Body of pancreas (tissue), 4 donors: Measurements from ENCODE around the gene OSBPL1A. TPM values are rescaled to one million over a fixed set of nuclear protein-coding genes. Genes with fewer than 3 reads are reported as not detected.
A peak's percentile ranks its signal among the peaks of the same experiment; 100 is the strongest.

Experiments
- ATAC-seq: fragments of 150-250 bp; one replicate; pipeline ENCODE4 v1.9.1; 2016
- DNase-seq, 4 donors: peaks; one replicate each; pipeline ENCODE4 v3.0.0-alpha.2; 2019
- H3K27ac ChIP-seq, 4 donors: fragments of 200-600 bp; sonication (generic); 1 replicate in 3 of 4; 2 replicates in 1 of 4; pipeline versions ENCODE4 v1.5.1 to v1.6.1; 2016 to 2019; ENCODE audit warnings: mild to moderate bottlenecking in 1 of 4, mixed read lengths in 1 of 4, moderate library complexity in 1 of 4
- H3K27me3 ChIP-seq, 2 donors: fragments of 200-600 bp; sonication (generic); one replicate each; pipeline ENCODE4 v1.6.0; 2016; ENCODE audit warnings: mild to moderate bottlenecking in 1 of 2
- H3K36me3 ChIP-seq, 2 donors: fragments of 200-600 bp; sonication (generic); replicated peaks in 1 of 2; 2 replicates each; pipeline ENCODE4 v1.5.1; 2016; ENCODE audit warnings: low read depth in 2 of 2; ENCODE audit not compliant: insufficient read depth in 1 of 2
- H3K4me1 ChIP-seq: fragments of 200-600 bp; sonication (generic); one replicate; pipeline ENCODE4 v1.6.0; 2016
- H3K4me3 ChIP-seq, 2 donors: fragments of 200-600 bp; sonication (generic); 1 replicate in 1 of 2; 2 replicates in 1 of 2; pipeline ENCODE4 v1.5.1; 2016 to 2019
- H3K9me3 ChIP-seq, 3 donors: fragments of 200-600 bp; sonication (generic); 1 replicate in 2 of 3; 2 replicates in 1 of 3; pipeline ENCODE4 v1.5.1; 2016
- POLR2A ChIP-seq, 3 donors: fragments of 450-650 bp; IDR thresholded peaks; one replicate each; pipeline ENCODE4 v1.6.1; 2016; ENCODE audit warnings: antibody characterized with exemption in 3 of 3, mild to moderate bottlenecking in 2 of 3
- WGBS, 2 donors: methylation state at CpG; one replicate each; pipeline ENCODE4 v1.1.5; 2017; 5-methylcytosine and 5-hydroxymethylcytosine counted together
- intact Hi-C: fragments of 100-400 bp; cut with DNase I; formaldehyde crosslinking; loops from one replicate; pipeline ENCODE4 v1.15.1; 2023
- total RNA-seq, 2 donors: library from RNA; depleted of rRNA; stranded (reverse); fragments of >200 nt; gene quantifications; one replicate each; pipeline ENCODE4 v1.1.0, GENCODE V29; 2016
- TF ChIP-seq, protein P1 (sequence below), 7 experiments: fragments of 450-650 bp in 4 of 7; fragments of 200-600 bp in 3 of 7; sonication (generic) in 3 of 7; IDR thresholded peaks; one replicate each; pipeline ENCODE4 v1.5.1; 2016 to 2019; ENCODE audit warnings: antibody characterized with exemption in 7 of 7

OSBPL1A gene
- total RNA-seq, 2 donors from 2014 or later = 20.5 to 78.4 TPM

DNA sequence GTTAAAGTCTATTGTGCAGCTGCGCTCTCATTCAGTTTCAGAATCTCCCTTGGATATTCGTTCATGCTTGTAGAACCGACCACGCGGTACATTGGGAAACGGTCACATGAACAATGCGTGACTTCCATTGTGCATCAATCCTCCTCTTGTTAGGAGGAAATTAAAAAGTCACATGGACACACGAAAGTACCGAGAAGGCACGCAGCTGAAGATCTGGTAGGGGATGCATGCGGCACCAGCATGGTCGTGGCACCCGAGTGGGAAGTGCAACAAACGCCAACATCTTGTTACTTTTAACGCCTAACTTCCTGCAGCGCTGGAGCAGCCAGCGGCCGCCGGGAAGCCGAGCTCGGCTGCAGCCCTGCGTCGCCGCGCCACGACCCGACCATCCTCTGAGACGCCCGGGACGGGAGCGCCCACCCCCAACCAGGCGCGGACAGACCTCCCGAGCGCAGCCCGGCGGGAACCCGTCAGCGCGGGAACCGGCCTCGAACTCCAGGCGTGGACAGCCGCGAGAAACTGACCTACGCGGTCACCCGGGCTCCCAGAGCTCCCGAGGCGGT is 412 bp downstream of the OSBPL1A start:
- H3K27me3 ChIP-seq = no peaks in the 10 kb centered on the region
- TF ChIP-seq POLR2A (IDR thresholded peaks at IDR 0.05) = no peak
- TF ChIP-seq, protein P1, sequence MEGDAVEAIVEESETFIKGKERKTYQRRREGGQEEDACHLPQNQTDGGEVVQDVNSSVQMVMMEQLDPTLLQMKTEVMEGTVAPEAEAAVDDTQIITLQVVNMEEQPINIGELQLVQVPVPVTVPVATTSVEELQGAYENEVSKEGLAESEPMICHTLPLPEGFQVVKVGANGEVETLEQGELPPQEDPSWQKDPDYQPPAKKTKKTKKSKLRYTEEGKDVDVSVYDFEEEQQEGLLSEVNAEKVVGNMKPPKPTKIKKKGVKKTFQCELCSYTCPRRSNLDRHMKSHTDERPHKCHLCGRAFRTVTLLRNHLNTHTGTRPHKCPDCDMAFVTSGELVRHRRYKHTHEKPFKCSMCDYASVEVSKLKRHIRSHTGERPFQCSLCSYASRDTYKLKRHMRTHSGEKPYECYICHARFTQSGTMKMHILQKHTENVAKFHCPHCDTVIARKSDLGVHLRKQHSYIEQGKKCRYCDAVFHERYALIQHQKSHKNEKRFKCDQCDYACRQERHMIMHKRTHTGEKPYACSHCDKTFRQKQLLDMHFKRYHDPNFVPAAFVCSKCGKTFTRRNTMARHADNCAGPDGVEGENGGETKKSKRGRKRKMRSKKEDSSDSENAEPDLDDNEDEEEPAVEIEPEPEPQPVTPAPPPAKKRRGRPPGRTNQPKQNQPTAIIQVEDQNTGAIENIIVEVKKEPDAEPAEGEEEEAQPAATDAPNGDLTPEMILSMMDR (IDR thresholded peaks at IDR 0.05) = no peak
- ATAC-seq (peak; percentile 53), DNase-seq (peak; percentile 37 to 75 (median 55))
- H3K4me1 ChIP-seq = peaks cover 6% of the 10 kb centered on the region
- peak overlapping the region; percentile 56 to 84 (median 73) for H3K27ac ChIP-seq
- peak overlapping the region; percentile 58 to 77 for H3K4me3 ChIP-seq
- no peaks in the 10 kb centered on the region for H3K36me3 ChIP-seq
- intact Hi-C loops = no loop called here
- 0 to 1% methylated on average over 11 to 50 of the region's 50 CpGs for WGBS, 2 donors
- H3K9me3 ChIP-seq = no peaks in the 10 kb centered on the region

DNA sequence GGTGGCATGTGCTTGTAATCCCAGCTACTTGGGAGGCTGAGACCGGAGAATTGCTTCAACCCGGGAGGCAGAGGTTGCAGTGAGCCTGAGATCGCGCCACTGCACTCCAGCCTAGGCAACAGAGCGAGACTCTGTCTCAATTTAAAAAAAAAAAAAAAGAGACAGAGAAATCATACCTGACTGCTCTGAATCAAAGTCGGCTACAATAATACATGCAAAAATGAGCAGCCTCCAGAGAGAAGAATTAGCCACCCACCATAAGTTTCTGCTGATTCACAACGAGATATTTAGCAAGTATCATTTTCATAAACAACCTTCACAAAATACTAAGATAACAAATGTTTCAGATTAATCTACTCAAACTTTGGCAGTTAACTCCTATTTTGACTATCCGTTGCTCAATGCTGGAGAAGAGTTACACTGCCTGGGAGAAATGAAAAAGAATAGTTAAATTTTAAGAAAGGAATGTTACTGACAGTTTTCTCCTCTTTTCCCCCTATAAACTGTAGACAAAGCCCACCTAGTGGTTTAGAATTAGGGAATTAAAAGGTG is 1.5 kb downstream of the OSBPL1A start:
- peaks cover 6% of the 10 kb centered on the region for H3K4me1 ChIP-seq
- no peaks in the 10 kb centered on the region for H3K9me3 ChIP-seq
- intact Hi-C loops = no loop called here
- TF ChIP-seq POLR2A (IDR thresholded peaks at IDR 0.05) = no peak
- TF ChIP-seq, protein P1 (IDR thresholded peaks at IDR 0.05) = no peak
- H3K27ac ChIP-seq = no peak overlapping the region
- no peak overlapping the region for H3K4me3 ChIP-seq
- no peaks in the 10 kb centered on the region for H3K36me3 ChIP-seq
- 78 to 89% methylated on average over 8 of the region's 8 CpGs for WGBS, 2 donors
- DNase-seq (no peak), ATAC-seq (no peak)
- no peaks in the 10 kb centered on the region for H3K27me3 ChIP-seq

DNA sequence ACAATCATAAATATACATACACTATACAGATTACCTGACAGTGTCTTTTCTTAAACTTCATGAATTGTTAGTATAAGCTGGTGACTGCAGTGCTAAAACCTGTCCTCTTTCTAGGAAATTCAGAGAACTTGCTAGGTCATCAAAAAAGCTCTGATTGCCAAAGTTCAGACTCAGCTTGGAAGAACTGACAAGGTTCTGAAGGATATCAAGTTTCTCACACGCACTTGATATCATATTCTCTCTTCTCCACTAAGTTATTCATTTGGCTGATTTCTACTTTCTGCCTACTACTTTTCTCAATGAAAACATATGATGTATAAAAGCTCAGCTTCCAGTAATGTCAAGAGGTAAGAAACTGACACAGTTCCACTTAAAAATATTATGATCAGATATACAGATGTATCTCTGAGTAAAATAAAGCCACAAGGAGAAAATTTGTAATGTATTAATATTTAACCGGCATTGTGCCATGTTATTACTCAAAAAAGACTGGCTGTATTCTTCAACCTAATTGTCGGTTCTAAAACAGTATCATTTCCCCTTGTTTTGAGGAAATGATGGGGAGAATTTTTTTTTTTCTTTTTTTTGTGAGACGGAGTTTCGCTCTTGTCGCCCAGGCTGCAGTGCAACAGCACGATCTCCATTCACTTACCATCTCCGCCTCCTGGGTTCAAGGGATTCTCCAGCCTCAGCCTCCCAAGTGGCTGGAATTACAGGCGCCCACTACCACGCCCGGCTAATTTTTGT is 2.4 kb downstream of the OSBPL1A start:
- no peak overlapping the region for H3K27ac ChIP-seq
- H3K27me3 ChIP-seq = no peaks in the 10 kb centered on the region
- no peaks in the 10 kb centered on the region for H3K9me3 ChIP-seq
- WGBS, 2 donors = 65 to 77% methylated on average over 11 of the region's 11 CpGs
- DNase-seq (no peak), ATAC-seq (no peak)
- TF ChIP-seq, protein P1 (IDR thresholded peaks at IDR 0.05) = no peak
- no peak for TF ChIP-seq POLR2A (IDR thresholded peaks at IDR 0.05)
- intact Hi-C loops = no loop called here
- no peak overlapping the region for H3K4me3 ChIP-seq
- peaks cover 6% of the 10 kb centered on the region for H3K4me1 ChIP-seq
- no peaks in the 10 kb centered on the region for H3K36me3 ChIP-seq

DNA sequence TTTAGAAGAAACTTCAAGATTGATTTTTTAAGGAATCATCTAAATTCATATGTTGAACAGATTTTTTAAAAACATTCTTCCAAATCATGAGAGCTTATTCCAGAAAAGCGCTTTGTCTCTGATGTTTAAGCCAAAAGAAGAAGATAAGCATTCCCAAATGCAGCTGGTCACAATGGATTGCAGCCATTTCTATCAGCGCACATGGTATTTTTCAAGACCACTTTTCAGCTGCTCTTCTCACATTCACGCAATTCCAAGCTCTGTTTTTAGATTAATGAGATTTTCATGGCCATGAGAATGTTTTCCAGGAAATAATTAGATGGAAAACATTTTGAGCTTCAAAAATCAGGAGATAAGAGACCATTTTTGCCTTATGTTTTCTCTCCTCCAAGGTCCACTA is 8.7 kb downstream of the OSBPL1A start:
- no peak overlapping the region for H3K27ac ChIP-seq
- ATAC-seq = no peak
- no peaks in the 10 kb centered on the region for H3K36me3 ChIP-seq
- H3K27me3 ChIP-seq = no peaks in the 10 kb centered on the region
- DNase-seq = no peak
- 66 to 75% methylated on average over 3 of the region's 3 CpGs for WGBS, 2 donors
- H3K9me3 ChIP-seq = no peaks in the 10 kb centered on the region
- TF ChIP-seq, protein P1 (IDR thresholded peaks at IDR 0.05) = no peak
- TF ChIP-seq POLR2A (IDR thresholded peaks at IDR 0.05) = no peak
- H3K4me3 ChIP-seq = no peak overlapping the region
- no peaks in the 10 kb centered on the region for H3K4me1 ChIP-seq
- intact Hi-C loops = no loop called here
